GM19023 (cell line): ENCODE results near the gene XKR3.
"Not testable (repeated sequence)": the region's sequence is repeated elsewhere in the genome, so short reads cannot be mapped to it uniquely, and the experiment has no call there.

Source experiments
- ATAC-seq: cut with Tn5 transposase; IDR thresholded peaks from one replicate; pipeline ENCODE4 v1.9.1; 2021; ENCODE audit warnings: mild to moderate bottlenecking, moderate library complexity; ENCODE audit not compliant: unreplicated experiment

XKR3 gene

GRCh38 chr22:16748160-16748929 is 76.9 kb downstream of the XKR3 start:
- not testable (repeated sequence) for ATAC-seq

DNA sequence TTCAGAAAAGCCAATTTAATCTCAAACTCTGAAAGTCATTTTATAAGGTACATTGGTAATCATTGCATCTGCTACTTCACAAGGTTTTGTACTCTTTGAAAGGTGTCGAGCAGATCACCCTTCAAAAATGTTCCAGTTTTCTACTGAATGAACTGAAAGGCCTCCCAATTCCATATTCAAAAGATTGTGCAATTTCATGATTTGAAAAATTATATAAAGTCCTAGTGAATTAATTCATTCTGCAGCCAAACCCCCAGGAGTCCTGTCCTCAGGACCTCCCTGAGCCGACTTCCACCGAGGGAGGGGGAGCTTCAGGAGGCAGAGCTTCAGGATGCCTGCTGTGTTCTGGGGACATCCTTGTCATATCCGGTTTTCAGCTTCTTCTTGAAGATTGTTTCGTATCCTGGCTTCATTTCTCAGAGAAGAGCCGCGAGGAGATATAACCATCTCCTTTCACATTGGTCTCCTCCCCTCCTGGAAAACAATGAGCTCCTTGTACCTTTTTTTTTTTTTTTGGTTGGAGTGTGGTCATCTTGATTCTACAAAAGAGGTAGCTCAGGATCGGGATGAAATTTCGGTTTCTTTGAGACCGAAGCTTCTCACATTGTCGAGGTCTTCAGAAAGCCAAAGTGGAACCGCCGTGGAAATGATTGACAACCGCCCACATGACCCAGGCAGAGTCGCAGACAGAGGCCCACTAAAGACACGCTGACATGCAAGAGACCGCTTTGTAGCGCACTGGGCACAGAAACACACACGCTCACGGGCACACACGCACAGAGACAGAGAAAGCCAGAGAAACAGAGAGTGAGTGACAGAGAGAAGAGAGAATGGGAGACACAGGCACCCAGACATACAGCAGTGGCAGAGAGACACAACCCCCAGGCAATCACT is 77.7 kb downstream of the XKR3 start:
- not testable (repeated sequence) for ATAC-seq

- ATAC-seq: not testable (repeated sequence)
Measured at GRCh38 chr22:16734271-16734670, 90.9 kb downstream of the XKR3 start.
